GM19463 (cell line): ENCODE results near the gene BMX.

Experiments
- ATAC-seq: cut with Tn5 transposase; IDR thresholded peaks from one replicate; pipeline ENCODE4 v1.9.1; 2021; ENCODE audit warnings: mild to moderate bottlenecking, moderate library complexity; ENCODE audit not compliant: unreplicated experiment

Gene BMX

GRCh38 chrX:15500497-15500966 lies at the start of gene BMX:
TSS of gene BMX (plus strand) at chrX:15500807. CDS start at chrX:15508354, 7,547 bp downstream.
- no peak for ATAC-seq

GRCh38 chrX:15451913-15452312 lies 48.7 kb upstream of the BMX start:
- ATAC-seq, result no peak

GRCh38 chrX:15464704-15465103 lies 35.9 kb upstream of the BMX start:
- no peak for ATAC-seq

GRCh38 chrX:15465347-15465746 lies 35.3 kb upstream of the BMX start:
- ATAC-seq, result peak; percentile 60

- ATAC-seq, result peak; percentile 37
These were observed 34.5 kb upstream of the BMX start for GRCh38 chrX:15465896-15466651.

- no peak for ATAC-seq
These were observed 32.6 kb upstream of the BMX start for GRCh38 chrX:15468036-15468435.

DNA sequence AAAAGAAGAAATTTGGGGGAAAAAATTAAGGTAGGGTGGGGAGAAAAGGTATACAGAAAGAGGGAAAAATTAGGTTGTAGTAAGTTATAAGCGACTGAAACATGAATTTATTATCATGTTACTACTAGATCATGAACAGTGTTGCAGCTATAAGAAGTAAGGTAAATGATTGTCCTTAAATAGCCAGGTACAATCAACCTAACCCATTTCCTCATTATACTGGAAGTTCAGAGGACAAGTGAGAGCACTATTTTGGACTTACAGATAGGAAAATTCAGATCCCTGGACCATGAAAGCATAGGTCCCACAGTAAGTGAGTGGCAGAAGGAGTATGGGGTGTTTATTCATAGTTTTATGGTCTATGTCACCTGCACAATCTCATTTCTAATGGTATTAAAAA lies 31.0 kb upstream of the BMX start:
- ATAC-seq, result no peak

DNA sequence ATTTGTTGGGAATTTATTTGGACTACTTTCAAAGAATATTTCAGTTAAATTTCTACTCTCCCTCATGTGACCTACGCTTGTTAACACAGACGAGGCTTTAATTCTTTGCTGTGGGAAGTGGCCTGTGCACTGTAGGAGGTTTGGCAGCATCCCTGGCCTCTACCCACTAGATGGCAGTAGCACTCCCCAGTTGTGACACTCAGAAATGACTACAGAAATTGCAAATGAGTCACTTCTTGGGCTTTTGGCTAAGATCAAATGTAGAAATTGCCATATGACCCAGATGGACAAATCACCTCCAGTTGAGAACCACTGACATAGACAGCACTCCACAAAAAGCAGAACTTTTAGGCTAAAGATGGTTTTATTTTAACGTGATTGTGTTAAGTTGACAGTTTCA lies 29.6 kb upstream of the BMX start:
- peak; percentile 75 for ATAC-seq

DNA sequence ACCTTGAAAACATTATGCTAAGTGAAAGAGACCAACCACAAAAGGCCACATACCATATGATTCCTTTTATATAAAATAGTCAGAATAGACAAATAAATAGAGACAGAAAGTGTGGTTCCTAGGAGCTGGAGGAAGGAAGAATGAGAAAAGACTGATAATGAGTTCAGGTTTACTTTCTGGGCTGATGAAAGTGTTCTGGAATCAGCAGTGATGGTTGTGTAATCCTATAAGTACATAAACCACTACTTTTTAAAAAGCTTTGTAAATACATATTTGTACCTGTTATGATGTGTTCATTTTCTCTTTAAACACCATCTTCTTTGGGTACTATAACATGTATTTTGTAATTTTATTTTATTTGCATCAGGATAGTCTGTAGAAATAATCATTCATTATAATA lies 28.1 kb upstream of the BMX start:
- ATAC-seq, result no peak

GRCh38 chrX:15474028-15474427 lies 26.6 kb upstream of the BMX start:
- no peak for ATAC-seq

GRCh38 chrX:15475021-15475420 lies 25.6 kb upstream of the BMX start:
- ATAC-seq, result no peak

- ATAC-seq, result no peak
These were observed 25.1 kb upstream of the BMX start for GRCh38 chrX:15475486-15475885.

- no peak for ATAC-seq
These were observed 16.7 kb upstream of the BMX start for GRCh38 chrX:15483891-15484290.

DNA sequence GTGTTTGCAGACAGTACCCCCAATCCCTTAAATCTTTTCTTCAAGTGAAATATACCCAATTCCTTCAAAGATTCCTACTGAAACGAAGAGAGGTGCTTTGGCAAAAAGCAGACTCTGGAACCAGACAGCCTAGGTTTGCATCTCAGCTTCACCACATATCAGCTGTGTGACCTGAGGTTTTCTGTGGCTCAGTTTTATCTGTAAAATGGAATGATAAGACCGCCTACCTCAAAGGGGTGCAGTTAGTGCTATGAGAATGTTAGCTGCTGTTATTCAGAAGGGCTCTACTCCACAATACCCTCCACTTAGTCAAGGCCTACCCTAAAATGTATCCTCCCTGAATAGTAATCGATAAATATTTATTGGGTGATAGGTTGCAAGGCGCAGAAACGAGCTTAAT lies 8.1 kb upstream of the BMX start:
- no peak for ATAC-seq

GRCh38 chrX:15493118-15493962 lies 7.3 kb upstream of the BMX start, which contains the start of gene PIR:
TSS of gene PIR (minus strand) at chrX:15493333. CDS start at chrX:15491257, 2,076 bp downstream.
- ATAC-seq, result peak; percentile 95

- ATAC-seq, result no peak
These were observed 4.8 kb upstream of the BMX start for GRCh38 chrX:15495801-15496200.

DNA sequence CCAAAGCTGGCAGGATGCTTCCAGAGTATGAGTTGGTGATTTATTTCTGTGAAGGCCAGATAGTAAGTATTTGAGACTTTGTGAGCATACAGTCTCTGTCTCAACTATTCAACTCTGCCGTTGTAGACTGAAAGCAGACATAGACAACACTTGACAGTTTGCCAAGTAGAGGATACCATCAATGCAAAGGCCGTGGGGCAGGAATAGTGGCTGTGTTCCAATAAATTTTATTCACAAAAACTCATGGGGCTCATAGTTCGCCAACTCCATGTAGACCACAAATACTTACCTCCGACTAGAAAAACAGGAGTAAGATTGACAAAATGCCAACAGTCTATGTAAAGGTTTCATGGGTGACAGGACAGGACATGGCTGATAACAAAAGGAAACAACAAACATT lies 3.8 kb upstream of the BMX start:
- no peak for ATAC-seq

DNA sequence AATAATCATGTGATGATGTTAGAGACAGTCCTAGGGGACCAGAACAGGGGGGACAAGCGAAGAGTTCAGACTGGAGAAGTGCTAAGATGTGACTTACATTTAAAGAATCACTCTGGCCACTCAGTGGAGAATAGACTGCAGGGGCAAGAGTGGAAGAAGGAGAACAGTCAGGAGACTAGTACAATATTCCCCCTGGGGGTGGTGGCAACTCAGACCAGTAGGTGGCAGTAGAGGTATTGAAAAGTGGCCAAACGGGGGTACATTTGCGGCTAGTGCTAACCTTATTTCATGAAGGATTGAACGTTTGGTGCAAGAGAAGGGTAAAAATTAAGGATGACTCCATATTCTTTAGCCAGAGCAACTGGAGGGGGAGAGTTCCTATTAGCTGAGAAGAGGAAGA lies 2.7 kb upstream of the BMX start:
- no peak for ATAC-seq

DNA sequence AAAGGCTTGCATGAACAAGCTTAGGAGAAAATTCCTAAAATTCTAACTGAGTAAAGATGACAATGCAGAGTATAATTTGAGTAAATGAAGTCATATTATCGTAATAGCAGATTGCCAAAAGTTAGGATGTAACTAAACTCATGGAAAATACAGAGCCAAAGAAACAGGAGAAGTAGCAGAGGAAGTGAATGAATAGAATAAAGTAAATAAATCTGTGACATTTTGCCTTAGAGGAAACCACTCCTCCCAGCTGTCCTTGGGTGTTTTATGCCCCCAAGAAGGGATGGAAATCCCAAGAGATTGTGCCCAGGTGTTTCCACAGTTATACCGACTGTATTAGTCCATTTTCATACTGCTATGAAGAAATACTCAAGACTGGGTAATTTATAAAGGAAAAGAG lies 1.9 kb upstream of the BMX start:
- no peak for ATAC-seq

- no peak for ATAC-seq
These were observed 631 bp upstream of the BMX start for GRCh38 chrX:15499976-15500375.

DNA sequence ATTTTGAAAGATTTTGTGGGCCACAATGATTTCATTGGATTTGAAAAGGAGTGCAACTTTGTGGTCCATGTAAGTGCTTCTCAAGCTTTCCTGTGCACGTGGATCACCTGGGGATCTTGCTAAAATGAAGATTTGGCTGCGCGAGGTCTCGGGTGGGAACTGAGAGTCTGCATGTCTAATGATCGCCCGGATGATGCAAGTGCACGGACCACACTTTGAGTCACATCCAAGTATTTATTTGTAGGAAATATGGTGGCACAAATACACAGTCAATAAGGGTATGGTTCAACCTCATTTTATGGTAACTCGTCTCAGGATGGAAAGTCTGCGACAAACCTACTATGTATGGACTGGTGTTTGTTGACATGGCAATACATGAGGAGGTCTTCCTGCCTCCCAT lies 899 bp downstream of the BMX start:
- ATAC-seq, result no peak

- ATAC-seq, result no peak
These were observed 4.1 kb downstream of the BMX start for GRCh38 chrX:15504661-15505060.
